ENCODE data around the gene ARHGAP15.

GRCh38 chr2:143248631-143249030 lies 119.4 kb downstream of the ARHGAP15 start:
- TF ChIP-seq JUND (IDR thresholded peaks at IDR 0.05) (no peak), POLR2AphosphoS5 (IDR thresholded peaks at IDR 0.05; ENCODE audit: low read depth, low read length) (no peak), POLR2A (IDR thresholded peaks at IDR 0.05; ENCODE audit: borderline replicate concordance, extremely low read depth, insufficient read depth, insufficient read length) (no peak), ZNF274 (IDR thresholded peaks at IDR 0.05; ENCODE audit: low read depth, low read length) (no peak), SIN3A (IDR thresholded peaks at IDR 0.05; ENCODE audit: low read depth) (no peak)
- TF ChIP-seq, protein P1, sequence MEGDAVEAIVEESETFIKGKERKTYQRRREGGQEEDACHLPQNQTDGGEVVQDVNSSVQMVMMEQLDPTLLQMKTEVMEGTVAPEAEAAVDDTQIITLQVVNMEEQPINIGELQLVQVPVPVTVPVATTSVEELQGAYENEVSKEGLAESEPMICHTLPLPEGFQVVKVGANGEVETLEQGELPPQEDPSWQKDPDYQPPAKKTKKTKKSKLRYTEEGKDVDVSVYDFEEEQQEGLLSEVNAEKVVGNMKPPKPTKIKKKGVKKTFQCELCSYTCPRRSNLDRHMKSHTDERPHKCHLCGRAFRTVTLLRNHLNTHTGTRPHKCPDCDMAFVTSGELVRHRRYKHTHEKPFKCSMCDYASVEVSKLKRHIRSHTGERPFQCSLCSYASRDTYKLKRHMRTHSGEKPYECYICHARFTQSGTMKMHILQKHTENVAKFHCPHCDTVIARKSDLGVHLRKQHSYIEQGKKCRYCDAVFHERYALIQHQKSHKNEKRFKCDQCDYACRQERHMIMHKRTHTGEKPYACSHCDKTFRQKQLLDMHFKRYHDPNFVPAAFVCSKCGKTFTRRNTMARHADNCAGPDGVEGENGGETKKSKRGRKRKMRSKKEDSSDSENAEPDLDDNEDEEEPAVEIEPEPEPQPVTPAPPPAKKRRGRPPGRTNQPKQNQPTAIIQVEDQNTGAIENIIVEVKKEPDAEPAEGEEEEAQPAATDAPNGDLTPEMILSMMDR (IDR thresholded peaks at IDR 0.05 in 2 of 3, conservative IDR thresholded peaks at IDR 0.05 in 1 of 3; ENCODE audit: borderline replicate concordance in 1 of 3, insufficient read depth in 1 of 3, low read depth in 2 of 3, low read length in 2 of 3) = no peak
